ENCODE measurements around the gene PXYLP1. TPM values are rescaled to one million over a fixed set of nuclear protein-coding genes. Genes with fewer than 3 reads are reported as not detected.

PXYLP1 gene
- polyA plus RNA-seq, 1 experiment: 11.2 TPM

DNA sequence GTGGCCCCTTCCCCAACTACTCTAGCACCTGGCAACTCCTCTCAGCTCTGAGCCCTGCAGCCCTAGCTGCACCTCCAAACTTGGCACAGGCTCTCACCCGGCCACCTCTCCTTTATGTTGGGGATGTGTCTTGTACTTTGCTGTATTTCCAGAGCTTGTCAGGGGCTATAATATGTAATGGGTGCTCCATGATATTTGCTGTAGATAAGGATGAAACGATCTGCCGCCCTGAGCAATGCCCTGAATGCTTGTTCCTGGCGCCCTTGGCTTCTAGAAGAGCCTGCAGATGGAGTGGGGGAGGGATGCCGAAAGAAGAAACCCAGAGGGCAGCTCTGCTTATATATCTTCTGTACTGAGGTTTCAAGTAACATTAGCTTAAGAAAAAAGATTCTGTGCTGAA lies 100.8 kb downstream of the PXYLP1 start:
- ChIA-PET CTCF (interaction anchor here (1.2 to 3.2 kb wide), 4 partner anchors 10 to 123 kb away, joined by 3 to 13 read pairs (median 6); no protein-coding TSS in a partner anchor), POLR2A (no interaction called here)
- DNase-seq (ENCODE audit: low read depth): no peak
- TF ChIP-seq, protein P1, sequence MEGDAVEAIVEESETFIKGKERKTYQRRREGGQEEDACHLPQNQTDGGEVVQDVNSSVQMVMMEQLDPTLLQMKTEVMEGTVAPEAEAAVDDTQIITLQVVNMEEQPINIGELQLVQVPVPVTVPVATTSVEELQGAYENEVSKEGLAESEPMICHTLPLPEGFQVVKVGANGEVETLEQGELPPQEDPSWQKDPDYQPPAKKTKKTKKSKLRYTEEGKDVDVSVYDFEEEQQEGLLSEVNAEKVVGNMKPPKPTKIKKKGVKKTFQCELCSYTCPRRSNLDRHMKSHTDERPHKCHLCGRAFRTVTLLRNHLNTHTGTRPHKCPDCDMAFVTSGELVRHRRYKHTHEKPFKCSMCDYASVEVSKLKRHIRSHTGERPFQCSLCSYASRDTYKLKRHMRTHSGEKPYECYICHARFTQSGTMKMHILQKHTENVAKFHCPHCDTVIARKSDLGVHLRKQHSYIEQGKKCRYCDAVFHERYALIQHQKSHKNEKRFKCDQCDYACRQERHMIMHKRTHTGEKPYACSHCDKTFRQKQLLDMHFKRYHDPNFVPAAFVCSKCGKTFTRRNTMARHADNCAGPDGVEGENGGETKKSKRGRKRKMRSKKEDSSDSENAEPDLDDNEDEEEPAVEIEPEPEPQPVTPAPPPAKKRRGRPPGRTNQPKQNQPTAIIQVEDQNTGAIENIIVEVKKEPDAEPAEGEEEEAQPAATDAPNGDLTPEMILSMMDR (IDR thresholded peaks at IDR 0.05; ENCODE audit: insufficient read depth, low read depth, low read length): no peak
- Histone ChIP-seq H3K36me3 (ENCODE audit: control insufficient read depth, insufficient read depth, low read length) (no peaks in the 10 kb centered on the region), H3K4me3 (ENCODE audit: low read depth, low read length) (no peak overlapping the region), H3K27me3 (ENCODE audit: control insufficient read depth, insufficient read depth, low read length) (no peaks in the 10 kb centered on the region)

DNA sequence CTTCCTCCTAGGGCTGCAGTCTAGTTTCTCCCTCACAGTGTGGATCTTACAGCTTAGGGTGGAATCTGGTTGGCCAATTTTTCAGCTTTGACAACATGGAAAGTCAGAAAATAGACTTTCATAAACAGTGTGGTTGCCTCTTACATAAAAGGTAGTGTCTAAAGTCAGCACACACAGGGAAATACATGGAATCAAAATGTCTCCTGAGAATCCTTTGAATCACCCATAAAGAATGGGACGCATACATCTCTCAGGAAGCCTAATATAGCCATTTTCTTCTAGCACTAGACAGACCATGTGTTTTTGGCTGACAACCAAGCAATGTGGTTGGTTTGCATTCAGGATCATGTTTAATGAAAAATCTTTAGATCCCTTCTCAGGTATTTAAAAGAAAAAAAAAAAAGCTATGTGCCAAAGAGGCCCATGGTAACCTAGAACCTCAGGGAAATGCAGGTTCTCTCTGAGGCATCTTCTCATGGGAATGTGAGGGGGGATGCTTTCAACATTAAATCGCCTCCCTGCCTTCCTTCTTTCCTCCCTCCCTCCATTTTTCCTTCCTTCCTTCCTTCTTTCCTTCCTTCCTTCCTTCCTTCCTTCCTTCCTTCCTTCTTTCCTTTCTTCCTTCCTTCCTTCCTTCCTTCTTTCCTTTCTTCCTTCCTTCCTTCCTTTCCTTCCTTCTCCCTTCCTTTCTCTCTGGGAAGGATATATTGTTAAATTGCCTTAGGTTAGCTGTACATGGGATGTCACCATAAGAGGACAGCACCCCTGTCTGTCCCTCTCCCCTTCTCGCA lies 102.4 kb downstream of the PXYLP1 start:
- no peak for DNase-seq (ENCODE audit: low read depth)
- ChIA-PET CTCF (interaction anchor here (1.0 to 3.2 kb wide), 4 partner anchors 22 to 121 kb away, joined by 3 to 13 read pairs (median 6); no protein-coding TSS in a partner anchor), POLR2A (interaction anchor here (0.6 kb wide), 1 partner anchor 122 kb away, joined by 3 read pairs; no protein-coding TSS in a partner anchor)
- Histone ChIP-seq H3K4me3 (ENCODE audit: low read depth, low read length) (no peak overlapping the region), H3K36me3 (ENCODE audit: control insufficient read depth, insufficient read depth, low read length) (no peaks in the 10 kb centered on the region), H3K27me3 (ENCODE audit: control insufficient read depth, insufficient read depth, low read length) (no peaks in the 10 kb centered on the region)
- TF ChIP-seq, protein P1 (IDR thresholded peaks at IDR 0.05; ENCODE audit: insufficient read depth, low read depth, low read length): no peak

DNA sequence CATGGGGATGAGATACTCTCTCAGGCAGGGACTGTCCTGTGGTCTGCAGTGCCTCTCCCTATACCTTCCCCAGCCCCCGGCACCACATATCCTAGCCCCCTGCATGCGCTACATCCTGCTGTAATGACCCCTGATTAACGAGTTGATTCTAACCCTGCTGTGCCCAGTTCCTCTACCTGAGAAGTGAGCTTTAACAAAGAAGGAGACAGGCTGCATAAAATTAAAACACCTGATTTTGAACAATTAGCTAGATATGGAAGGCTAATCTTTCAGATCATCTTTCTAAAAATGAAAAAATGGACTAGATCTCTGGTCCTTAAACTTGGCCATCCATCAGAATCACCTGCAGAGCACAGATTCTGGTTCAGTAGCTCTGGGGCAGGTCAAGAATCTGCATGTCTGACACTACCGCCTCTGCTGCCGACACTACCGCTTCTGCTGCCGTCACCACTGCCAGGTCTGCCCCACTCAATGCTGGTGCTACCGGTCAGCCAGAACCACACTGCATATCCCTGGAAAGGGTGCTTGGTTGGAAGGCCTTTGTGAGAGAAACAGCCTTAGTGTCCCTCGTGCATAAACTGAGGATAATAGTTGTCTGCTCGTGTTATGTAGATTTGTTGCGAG lies 103.1 kb downstream of the PXYLP1 start:
- ChIA-PET POLR2A (interaction anchor here (0.6 kb wide), 1 partner anchor 121 kb away, joined by 3 read pairs; no protein-coding TSS in a partner anchor), CTCF (interaction anchor here (1.0 to 2.4 kb wide), 4 partner anchors 23 to 120 kb away, joined by 3 to 8 read pairs (median 6); no protein-coding TSS in a partner anchor)
- Histone ChIP-seq H3K27me3 (ENCODE audit: control insufficient read depth, insufficient read depth, low read length) (no peaks in the 10 kb centered on the region), H3K36me3 (ENCODE audit: control insufficient read depth, insufficient read depth, low read length) (no peaks in the 10 kb centered on the region), H3K4me3 (ENCODE audit: low read depth, low read length) (no peak overlapping the region)
- DNase-seq (ENCODE audit: low read depth): no peak
- TF ChIP-seq, protein P1 (IDR thresholded peaks at IDR 0.05; ENCODE audit: insufficient read depth, low read depth, low read length): no peak

DNA sequence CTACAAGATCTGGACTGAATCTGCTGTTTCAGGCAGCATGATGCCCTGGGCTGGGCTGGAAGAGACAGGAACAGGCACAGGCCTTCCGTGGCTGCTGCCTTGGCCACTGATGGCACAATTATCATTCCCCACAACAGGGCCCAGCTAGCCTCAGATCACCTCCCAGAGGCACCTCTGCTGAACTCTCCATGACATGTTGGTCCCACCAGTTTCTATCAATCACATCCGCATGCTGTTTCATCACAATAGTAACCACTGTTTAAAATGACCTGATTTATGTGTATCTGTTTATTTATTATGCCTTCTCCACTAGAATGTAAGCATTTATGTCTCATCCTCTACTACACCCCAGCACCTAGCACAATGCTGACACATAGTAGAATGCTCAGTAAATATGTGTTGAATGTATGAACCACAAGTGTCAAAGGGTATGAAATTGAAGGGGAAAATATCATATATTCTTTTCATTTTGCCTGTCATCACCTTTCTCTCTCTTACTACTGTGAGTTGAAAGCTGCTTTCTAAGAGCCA lies 104.0 kb downstream of the PXYLP1 start:
- H3K27me3 ChIP-seq (ENCODE audit: control insufficient read depth, insufficient read depth, low read length): no peaks in the 10 kb centered on the region
- TF ChIP-seq, protein P1 (IDR thresholded peaks at IDR 0.05; ENCODE audit: insufficient read depth, low read depth, low read length): no peak
- POLR2A ChIA-PET: interaction anchor here (1.2 kb wide), 1 partner anchor 31 kb away, joined by 3 read pairs; no protein-coding TSS in a partner anchor
- no peak overlapping the region for H3K4me3 ChIP-seq (ENCODE audit: low read depth, low read length)
- H3K36me3 ChIP-seq (ENCODE audit: control insufficient read depth, insufficient read depth, low read length): no peaks in the 10 kb centered on the region
- CTCF ChIA-PET: interaction anchor here (0.8 to 2.0 kb wide), 3 partner anchors 25 to 125 kb away, joined by 3 to 8 read pairs (median 3); no protein-coding TSS in a partner anchor
- DNase-seq (ENCODE audit: low read depth): no peak
